ENCODE data around the gene XYLT1. TPM values are rescaled to one million over a fixed set of nuclear protein-coding genes. Genes with fewer than 3 reads are reported as not detected.
A peak's percentile ranks its signal among the peaks of the same experiment; 100 is the strongest.

The XYLT1 gene
- total RNA-seq, 2 donors from 2014 or later = 15.0 to 18.3 TPM

GRCh38 chr16:17228048-17228707 is 242.6 kb downstream of the XYLT1 start:
- no peaks in the 10 kb centered on the region for H3K36me3 ChIP-seq
- H3K27me3 ChIP-seq = no peaks in the 10 kb centered on the region
- H3K4me1 ChIP-seq = no peaks in the 10 kb centered on the region
- no peak for DNase-seq
- H3K4me3 ChIP-seq = no peak overlapping the region
- TF ChIP-seq CTCF (IDR thresholded peaks at IDR 0.05) = no peak
- intact Hi-C loops (cut with DNase I) = no loop called here
- H3K9me3 ChIP-seq = no peaks in the 10 kb centered on the region
- no peak overlapping the region for H3K27ac ChIP-seq
- H3K9ac ChIP-seq (ENCODE audit: low read depth in 2 of 2, low read length in 2 of 2) = no peak overlapping the region

GRCh38 chr16:17227278-17227677 is 243.5 kb downstream of the XYLT1 start:
- intact Hi-C loops (cut with DNase I) = no loop called here
- H3K27ac ChIP-seq = no peak overlapping the region
- no peak overlapping the region for H3K9ac ChIP-seq (ENCODE audit: low read depth in 2 of 2, low read length in 2 of 2)
- H3K27me3 ChIP-seq = no peaks in the 10 kb centered on the region
- H3K36me3 ChIP-seq = no peaks in the 10 kb centered on the region
- no peak overlapping the region for H3K4me3 ChIP-seq
- no peak for DNase-seq
- H3K9me3 ChIP-seq = no peaks in the 10 kb centered on the region
- H3K4me1 ChIP-seq = no peaks in the 10 kb centered on the region
- TF ChIP-seq CTCF (IDR thresholded peaks at IDR 0.05) = no peak

GRCh38 chr16:17225541-17225940 is 245.2 kb downstream of the XYLT1 start:
- H3K27ac ChIP-seq = no peak overlapping the region
- no peak for TF ChIP-seq CTCF (IDR thresholded peaks at IDR 0.05)
- intact Hi-C loops (cut with DNase I) = no loop called here
- H3K4me3 ChIP-seq = no peak overlapping the region
- no peaks in the 10 kb centered on the region for H3K4me1 ChIP-seq
- H3K27me3 ChIP-seq = no peaks in the 10 kb centered on the region
- H3K9me3 ChIP-seq = no peaks in the 10 kb centered on the region
- no peak overlapping the region for H3K9ac ChIP-seq (ENCODE audit: low read depth in 2 of 2, low read length in 2 of 2)
- no peak for DNase-seq
- no peaks in the 10 kb centered on the region for H3K36me3 ChIP-seq

GRCh38 chr16:17224879-17225281 is 245.9 kb downstream of the XYLT1 start:
- Histone ChIP-seq H3K27me3 (no peaks in the 10 kb centered on the region), H3K9me3 (no peaks in the 10 kb centered on the region), H3K4me1 (no peaks in the 10 kb centered on the region), H3K4me3 (no peak overlapping the region), H3K27ac (no peak overlapping the region), H3K36me3 (no peaks in the 10 kb centered on the region), H3K9ac (ENCODE audit: low read depth in 2 of 2, low read length in 2 of 2) (no peak overlapping the region)
- no peak for TF ChIP-seq CTCF (IDR thresholded peaks at IDR 0.05)
- peak; percentile 50 for DNase-seq
- intact Hi-C loops (cut with DNase I) = no loop called here

GRCh38 chr16:17224350-17224749 is 246.4 kb downstream of the XYLT1 start:
- Histone ChIP-seq H3K9ac (ENCODE audit: low read depth in 2 of 2, low read length in 2 of 2) (no peak overlapping the region), H3K27me3 (no peaks in the 10 kb centered on the region), H3K36me3 (no peaks in the 10 kb centered on the region), H3K27ac (no peak overlapping the region), H3K9me3 (no peaks in the 10 kb centered on the region), H3K4me1 (no peaks in the 10 kb centered on the region), H3K4me3 (no peak overlapping the region)
- intact Hi-C loops (cut with DNase I) = no loop called here
- DNase-seq = no peak
- TF ChIP-seq CTCF (IDR thresholded peaks at IDR 0.05) = no peak
